Erythroblast (primary cell): ENCODE results near the gene DLX3.

Source experiments
- GATA1 ChIP-seq: IDR thresholded peaks from 2 replicates; pipeline ENCODE4 v1.6.1; 2011; ENCODE audit warnings: low read depth, mild to moderate bottlenecking, control low read depth, low read length, moderate library complexity
- POLR2A ChIP-seq: IDR thresholded peaks from 2 replicates; pipeline ENCODE4 v1.6.1; 2011; ENCODE audit warnings: mild to moderate bottlenecking, low read length

DNA sequence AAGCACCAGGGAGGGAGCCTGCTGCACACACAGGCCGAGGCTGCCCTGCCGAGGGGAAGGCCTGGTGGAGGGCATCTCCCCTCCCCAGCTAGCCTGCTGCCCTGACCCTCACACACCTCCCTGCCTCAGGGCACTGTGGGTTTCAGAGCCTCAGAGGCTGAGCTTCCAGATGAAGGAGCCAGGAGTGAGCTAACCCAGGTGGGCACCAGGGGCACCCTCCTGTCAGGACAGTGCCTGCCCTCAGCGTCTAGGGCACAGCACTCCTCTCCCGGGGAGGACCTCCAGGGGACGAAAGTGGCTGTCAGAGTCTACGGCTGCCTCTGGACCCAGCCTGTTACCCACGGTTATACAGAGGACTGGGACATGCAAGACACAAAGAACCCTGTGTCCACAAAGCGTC, 48.8 kb downstream of the DLX3 start:
- TF ChIP-seq POLR2A, result no peak
- no peak for TF ChIP-seq GATA1
